H9 (cell line): Measurements from ENCODE around the gene CCDC85A. TPM values are rescaled to one million over a fixed set of nuclear protein-coding genes. Genes with fewer than 3 reads are reported as not detected.

Source experiments
- DNase-seq: peaks from one replicate; pipeline ENCODE4 v3.0.0-alpha.2; 2017
- H2AFZ ChIP-seq: one replicate; pipeline ENCODE4 v1.6.1; 2013; ENCODE audit warnings: mild to moderate bottlenecking, low read length, control low read depth, moderate library complexity
- H2AK5ac ChIP-seq: 2 replicates; pipeline ENCODE4 v1.6.1; 2013; ENCODE audit warnings: low read length, control low read depth, mixed read lengths; ENCODE audit not compliant: insufficient read length
- H2BK120ac ChIP-seq: one replicate; pipeline ENCODE4 v1.6.1; 2013; ENCODE audit warnings: low read depth, mild to moderate bottlenecking, low read length, control low read depth, inconsistent platforms; ENCODE audit not compliant: poor library complexity, severe bottlenecking
- H2BK12ac ChIP-seq: 2 replicates; pipeline ENCODE4 v1.6.1; 2013; ENCODE audit warnings: low read length, control low read depth, mixed read lengths, low read depth; ENCODE audit not compliant: insufficient read length
- H2BK15ac ChIP-seq: 2 replicates; pipeline ENCODE4 v1.6.1; 2013; ENCODE audit warnings: low read depth, low read length, control low read depth
- H2BK20ac ChIP-seq: one replicate; pipeline ENCODE4 v1.6.1; 2013; ENCODE audit warnings: low read depth, mild to moderate bottlenecking, low read length, control low read depth, inconsistent platforms; ENCODE audit not compliant: poor library complexity, severe bottlenecking
- H2BK5ac ChIP-seq: 2 replicates; pipeline ENCODE4 v1.6.1; 2013; ENCODE audit warnings: low read length, control low read depth, mixed read lengths; ENCODE audit not compliant: insufficient read length
- H3K14ac ChIP-seq: 2 replicates; pipeline ENCODE4 v1.6.1; 2013; ENCODE audit warnings: low read length, control low read depth; ENCODE audit not compliant: insufficient read depth
- H3K18ac ChIP-seq: 2 replicates; pipeline ENCODE4 v1.6.1; 2013; ENCODE audit warnings: low read depth, mild to moderate bottlenecking, mixed read lengths, low read length, control low read depth; ENCODE audit not compliant: insufficient read length
- H3K23ac ChIP-seq: 2 replicates; pipeline ENCODE4 v1.6.1; 2013; ENCODE audit warnings: low read length, control low read depth, mixed read lengths, low read depth; ENCODE audit not compliant: insufficient read length
- H3K23me2 ChIP-seq: 2 replicates; pipeline ENCODE4 v1.6.1; 2013; ENCODE audit warnings: low read depth, mild to moderate bottlenecking, mixed read lengths, low read length, control low read depth; ENCODE audit not compliant: insufficient read length, poor library complexity, severe bottlenecking
- H3K27ac ChIP-seq: 2 replicates; pipeline ENCODE4 v1.5.1; 2013; ENCODE audit warnings: low read length, control low read depth, mixed read lengths, low read depth; ENCODE audit not compliant: insufficient read length
- H3K27me3 ChIP-seq: 2 replicates; pipeline ENCODE4 v1.6.1; 2013; ENCODE audit warnings: low read length, control low read depth, inconsistent platforms; ENCODE audit not compliant: insufficient read depth
- H3K4ac ChIP-seq: 2 replicates; pipeline ENCODE4 v1.6.1; 2013; ENCODE audit warnings: low read depth, mild to moderate bottlenecking, control low read depth, inconsistent platforms, low read length, moderate library complexity
- H3K4me1 ChIP-seq: 2 replicates; pipeline ENCODE4 v1.6.1; 2013; ENCODE audit warnings: low read length, control low read depth, inconsistent platforms; ENCODE audit not compliant: insufficient read depth
- H3K4me2 ChIP-seq: 2 replicates; pipeline ENCODE4 v1.6.1; 2013; ENCODE audit warnings: low read length, control low read depth, mixed read lengths; ENCODE audit not compliant: insufficient read length, insufficient read depth
- H3K56ac ChIP-seq: 2 replicates; pipeline ENCODE4 v1.6.1; 2013; ENCODE audit warnings: low read depth, mild to moderate bottlenecking, mixed read lengths, low read length, control low read depth; ENCODE audit not compliant: insufficient read length
- H3K79me1 ChIP-seq: 2 replicates; pipeline ENCODE4 v1.6.1; 2013; ENCODE audit warnings: low read depth, mild to moderate bottlenecking, moderate library complexity, low read length, control low read depth, inconsistent platforms; ENCODE audit not compliant: insufficient read depth, poor library complexity, severe bottlenecking
- H3K79me2 ChIP-seq: 2 replicates; pipeline ENCODE4 v1.6.1; 2013; ENCODE audit warnings: low read length, control low read depth, inconsistent platforms; ENCODE audit not compliant: insufficient read depth
- H3K9ac ChIP-seq: 2 replicates; pipeline ENCODE4 v1.6.1; 2013; ENCODE audit warnings: low read length, control low read depth, mixed read lengths; ENCODE audit not compliant: insufficient read length; ENCODE audit errors: extremely low read depth
- H3K9me3 ChIP-seq: one replicate; pipeline ENCODE4 v1.6.1; 2013; ENCODE audit warnings: low read depth, low read length, inconsistent platforms; ENCODE audit not compliant: control insufficient read depth
- H3T11ph ChIP-seq: one replicate; pipeline ENCODE4 v1.6.1; 2013; ENCODE audit warnings: mild to moderate bottlenecking, low read length, control low read depth, inconsistent platforms
- H4K20me1 ChIP-seq: one replicate; pipeline ENCODE4 v1.6.1; 2013; ENCODE audit not compliant: control insufficient read depth, insufficient read length, insufficient read depth
- H4K5ac ChIP-seq: 2 replicates; pipeline ENCODE4 v1.6.1; 2013; ENCODE audit warnings: low read depth, mild to moderate bottlenecking, mixed read lengths, low read length, control low read depth; ENCODE audit not compliant: insufficient read length
- H4K8ac ChIP-seq: replicated peaks from 2 replicates; pipeline ENCODE4 v1.6.1; 2013; ENCODE audit warnings: low read length, control low read depth, mixed read lengths, low read depth; ENCODE audit not compliant: insufficient read length
- H4K91ac ChIP-seq: 2 replicates; pipeline ENCODE4 v1.6.1; 2013; ENCODE audit warnings: low read depth, mild to moderate bottlenecking, moderate library complexity, mixed read lengths, low read length, control low read depth; ENCODE audit not compliant: insufficient read length
- H3K27ac Mint-ChIP-seq, 3 experiments: 2 replicates in 2 of 3; 3 replicates in 1 of 3; pipeline ENCODE4 v1.8.0; 2020 to 2021; ENCODE audit warnings: mixed read lengths in 3 of 3, mild to moderate bottlenecking in 1 of 3, moderate library complexity in 1 of 3
- H3K27me3 Mint-ChIP-seq: 2 replicates; pipeline ENCODE4 v1.8.0; 2021; ENCODE audit warnings: low read depth, mild to moderate bottlenecking, moderate library complexity, mixed read lengths
- H3K36me3 Mint-ChIP-seq, 3 experiments: 2 replicates in 2 of 3; 3 replicates in 1 of 3; pipeline ENCODE4 v1.8.0; 2020 to 2021; ENCODE audit warnings: low read depth in 3 of 3, mixed read lengths in 3 of 3; ENCODE audit not compliant: insufficient read depth in 1 of 3
- H3K4me1 Mint-ChIP-seq, 2 experiments: 2 replicates each; pipeline ENCODE4 v1.8.0; 2020; ENCODE audit warnings: mixed read lengths in 2 of 2
- H3K4me3 Mint-ChIP-seq, 2 experiments: 2 replicates in 1 of 2; 3 replicates in 1 of 2; pipeline ENCODE4 v1.8.0; 2020 to 2021; ENCODE audit warnings: mild to moderate bottlenecking in 2 of 2, mixed read lengths in 2 of 2, moderate library complexity in 1 of 2
- H3K9me3 Mint-ChIP-seq, 2 experiments: 2 replicates in 1 of 2; 3 replicates in 1 of 2; pipeline ENCODE4 v1.8.0; 2020; ENCODE audit warnings: mild to moderate bottlenecking in 2 of 2, mixed read lengths in 2 of 2, moderate library complexity in 1 of 2
- WGBS: extraction: QIAGEN DNeasy Blood & Tissue Kit; methylation state at CpG from one replicate; pipeline ENCODE4 v1.1.7; 2013; ENCODE audit warnings: missing lambda C conversion rate, low lambda C conversion rate, mixed read lengths; ENCODE audit not compliant: insufficient read length; ENCODE audit errors: extremely low coverage; 5-methylcytosine and 5-hydroxymethylcytosine counted together
- total RNA-seq: library from RNA; stranded (reverse); gene quantifications from 2 replicates; pipeline ENCODE4 v1.2.1, GENCODE V29; 2021
- TF ChIP-seq, protein P1 (sequence below): fragments of 200-600 bp; sonication (generic); conservative IDR thresholded peaks from 3 replicates; pipeline ENCODE4 v1.8.0; 2021; ENCODE audit warnings: antibody characterized with exemption, mild to moderate bottlenecking

CCDC85A gene
- total RNA-seq, 1 experiment from 2014 or later: 0.17 TPM

DNA sequence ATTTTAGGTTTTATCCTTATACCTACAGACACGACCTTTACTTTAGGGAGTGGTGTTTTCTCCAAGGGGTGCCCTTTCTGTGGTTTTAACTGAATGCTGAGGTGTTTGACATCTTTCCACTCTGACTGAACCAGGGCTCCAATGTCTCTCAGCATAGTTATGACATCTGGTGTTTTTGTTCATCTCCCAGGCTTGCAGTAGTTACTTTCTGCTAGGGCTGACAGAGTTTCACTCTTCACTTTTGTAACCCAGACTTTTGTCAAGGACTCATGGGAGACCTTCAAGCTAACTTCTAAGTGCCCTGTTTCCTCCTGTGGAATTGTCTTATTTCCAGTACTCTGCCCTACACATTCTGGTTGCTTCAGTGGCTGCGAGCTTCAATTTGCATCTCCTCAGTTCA, 103.1 kb downstream of the CCDC85A start:
- H3K79me1 ChIP-seq: no peaks in the 10 kb centered on the region
- H3K9me3 ChIP-seq: no peaks in the 10 kb centered on the region
- H2BK5ac ChIP-seq: no peak overlapping the region
- no peak overlapping the region for H3K4ac ChIP-seq
- H2AK5ac ChIP-seq: no peak overlapping the region
- H2BK12ac ChIP-seq: no peak overlapping the region
- TF ChIP-seq, protein P1, sequence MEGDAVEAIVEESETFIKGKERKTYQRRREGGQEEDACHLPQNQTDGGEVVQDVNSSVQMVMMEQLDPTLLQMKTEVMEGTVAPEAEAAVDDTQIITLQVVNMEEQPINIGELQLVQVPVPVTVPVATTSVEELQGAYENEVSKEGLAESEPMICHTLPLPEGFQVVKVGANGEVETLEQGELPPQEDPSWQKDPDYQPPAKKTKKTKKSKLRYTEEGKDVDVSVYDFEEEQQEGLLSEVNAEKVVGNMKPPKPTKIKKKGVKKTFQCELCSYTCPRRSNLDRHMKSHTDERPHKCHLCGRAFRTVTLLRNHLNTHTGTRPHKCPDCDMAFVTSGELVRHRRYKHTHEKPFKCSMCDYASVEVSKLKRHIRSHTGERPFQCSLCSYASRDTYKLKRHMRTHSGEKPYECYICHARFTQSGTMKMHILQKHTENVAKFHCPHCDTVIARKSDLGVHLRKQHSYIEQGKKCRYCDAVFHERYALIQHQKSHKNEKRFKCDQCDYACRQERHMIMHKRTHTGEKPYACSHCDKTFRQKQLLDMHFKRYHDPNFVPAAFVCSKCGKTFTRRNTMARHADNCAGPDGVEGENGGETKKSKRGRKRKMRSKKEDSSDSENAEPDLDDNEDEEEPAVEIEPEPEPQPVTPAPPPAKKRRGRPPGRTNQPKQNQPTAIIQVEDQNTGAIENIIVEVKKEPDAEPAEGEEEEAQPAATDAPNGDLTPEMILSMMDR: no peak
- H3K79me2 ChIP-seq: no peaks in the 10 kb centered on the region
- no peak overlapping the region for H3T11ph ChIP-seq
- H3K4me1 ChIP-seq: no peaks in the 10 kb centered on the region
- no peak overlapping the region for H3K4me2 ChIP-seq
- no peaks in the 10 kb centered on the region for H3K36me3 Mint-ChIP-seq
- H4K20me1 ChIP-seq: no peaks in the 10 kb centered on the region
- no peak overlapping the region for H2BK20ac ChIP-seq
- peaks cover 2 to 12% of the 10 kb centered on the region in 2 experiments; a peak in 3 of 4 replicates for H3K4me1 Mint-ChIP-seq
- no peak overlapping the region for H3K27ac ChIP-seq
- H3K27me3 ChIP-seq: no peaks in the 10 kb centered on the region
- no peaks in the 10 kb centered on the region for H3K23me2 ChIP-seq
- no peak overlapping the region for H3K18ac ChIP-seq
- no peak overlapping the region for H2AFZ ChIP-seq
- peak overlapping the region in 1 of 3 experiments; percentile 32; a peak in 1 of 7 replicates for H3K27ac Mint-ChIP-seq
- H3K9ac ChIP-seq: no peak overlapping the region
- H2BK15ac ChIP-seq: no peak overlapping the region
- no peak overlapping the region for H3K23ac ChIP-seq
- no peak overlapping the region for H4K8ac ChIP-seq
- 0 out of 5 replicates have a peak, but pooled peaks cover 3 to 4% of the 10 kb centered on the region in 2 experiments for H3K9me3 Mint-ChIP-seq
- no peak overlapping the region for H4K5ac ChIP-seq
- no peak overlapping the region for H4K91ac ChIP-seq
- H3K27me3 Mint-ChIP-seq: no peaks in the 10 kb centered on the region
- no CpG with 5 or more reads among the region's 2 CpGs for WGBS
- H3K56ac ChIP-seq: no peak overlapping the region
- no peak for DNase-seq
- no peak overlapping the region for H3K4me3 Mint-ChIP-seq
- no peak overlapping the region for H3K14ac ChIP-seq
- no peak overlapping the region for H2BK120ac ChIP-seq
